GM12891 (cell line): ENCODE results near the gene UNC13B.

Source experiments
- POLR2A ChIP-seq: IDR thresholded peaks from 2 replicates; pipeline ENCODE4 v1.6.1; 2011; ENCODE audit warnings: low read depth, low read length, control low read depth
- POLR2AphosphoS5 ChIP-seq: IDR thresholded peaks from 2 replicates; pipeline ENCODE4 v1.6.1; 2011; ENCODE audit warnings: low read depth, low read length, control low read depth

- TF ChIP-seq POLR2A: no peak
- TF ChIP-seq POLR2AphosphoS5: no peak
Observed at GRCh38 chr9:35333551-35333950, 171.7 kb downstream of the UNC13B start.
